Mucosa of descending colon (tissue), 3 donors: ENCODE data around the gene ATP5ME. TPM values are rescaled to one million over a fixed set of nuclear protein-coding genes. Genes with fewer than 3 reads are reported as not detected.

ENCODE experiments used
- ATAC-seq: fragments of 200-7000 bp; cut with Tn5 transposase; one replicate; pipeline ENCODE4 v1.9.1; 2020; ENCODE audit warnings: mild to moderate bottlenecking, moderate library complexity
- DNase-seq, 3 donors: peaks; one replicate each; pipeline ENCODE4 v3.0.0-alpha.2; 2020
- H3K36me3 ChIP-seq: fragments of 200-600 bp; one replicate; pipeline ENCODE4 v1.8.0; 2021; ENCODE audit warnings: low read depth, mild to moderate bottlenecking
- H3K4me1 ChIP-seq: fragments of 200-600 bp; one replicate; pipeline ENCODE4 v1.8.0; 2021; ENCODE audit warnings: low read depth, mild to moderate bottlenecking
- H3K4me3 ChIP-seq: fragments of 200-600 bp; one replicate; pipeline ENCODE4 v1.8.0; 2021; ENCODE audit warnings: mild to moderate bottlenecking
- H3K9me3 ChIP-seq: fragments of 200-600 bp; one replicate; pipeline ENCODE4 v1.8.0; 2021; ENCODE audit warnings: mild to moderate bottlenecking
- intact Hi-C, 2 donors: fragments of 100-400 bp; cut with DNase I in 1 of 2; cut with micrococcal nuclease in 1 of 2; formaldehyde crosslinking; loops; one replicate each; pipeline versions ENCODE4 v1.11.0 to v1.11.1; 2022; cut with DNase I, micrococcal nuclease
- long read RNA-seq, 2 donors: library from polyadenylated mRNA; unstranded; transcript quantifications; one replicate each; pipeline ENCODE4 v2.0.0, GENCODE V29; 2019 to 2021
- total RNA-seq, 3 donors: library from RNA; stranded (reverse); fragmentation: NEBNext Ultra II Directional in 2 of 3; extraction: Animal tissue kit (Norgen Biotek cat#: 25700) in 2 of 3; gene quantifications; one replicate each; pipeline versions ENCODE4 v1.2.1 to v1.2.4, GENCODE V29; 2021 to 2023
- TF ChIP-seq, protein P1 (sequence below): fragments of 200-600 bp; IDR thresholded peaks from one replicate; pipeline ENCODE4 v1.8.0; 2022; ENCODE audit warnings: antibody characterized with exemption, mild to moderate bottlenecking
- donor health status: DM: no; HTN: no; CAD: no; lungs with moderate emphysema.
- donor health status: DM: no; HTN: no; CAD: no.
- donor health status: DM: no; HTN: yes; CAD: no.

ATP5ME gene, protein sequence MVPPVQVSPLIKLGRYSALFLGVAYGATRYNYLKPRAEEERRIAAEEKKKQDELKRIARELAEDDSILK
- 100 to 1,000 TPM; 330 to 467 (median 399) TPM for total RNA-seq
- long read RNA-seq, donor 1, transcript ATP5ME-201 (4 exons, 365 nt): major isoform, 92 of 103 reads
- long read RNA-seq, donor 1, partial matches to known transcripts: 5 of 103 reads
- long read RNA-seq, donor 1, other reads (novel, unspliced or antisense): 4 of 103 reads
- long read RNA-seq, donor 2, transcript ATP5ME-201 (4 exons, 365 nt): major isoform, 109 of 110 reads
- long read RNA-seq, donor 2, partial matches to known transcripts: 1 of 110 reads
- long read RNA-seq, donor 2, other reads (novel, unspliced or antisense): 0 of 110 reads

DNA sequence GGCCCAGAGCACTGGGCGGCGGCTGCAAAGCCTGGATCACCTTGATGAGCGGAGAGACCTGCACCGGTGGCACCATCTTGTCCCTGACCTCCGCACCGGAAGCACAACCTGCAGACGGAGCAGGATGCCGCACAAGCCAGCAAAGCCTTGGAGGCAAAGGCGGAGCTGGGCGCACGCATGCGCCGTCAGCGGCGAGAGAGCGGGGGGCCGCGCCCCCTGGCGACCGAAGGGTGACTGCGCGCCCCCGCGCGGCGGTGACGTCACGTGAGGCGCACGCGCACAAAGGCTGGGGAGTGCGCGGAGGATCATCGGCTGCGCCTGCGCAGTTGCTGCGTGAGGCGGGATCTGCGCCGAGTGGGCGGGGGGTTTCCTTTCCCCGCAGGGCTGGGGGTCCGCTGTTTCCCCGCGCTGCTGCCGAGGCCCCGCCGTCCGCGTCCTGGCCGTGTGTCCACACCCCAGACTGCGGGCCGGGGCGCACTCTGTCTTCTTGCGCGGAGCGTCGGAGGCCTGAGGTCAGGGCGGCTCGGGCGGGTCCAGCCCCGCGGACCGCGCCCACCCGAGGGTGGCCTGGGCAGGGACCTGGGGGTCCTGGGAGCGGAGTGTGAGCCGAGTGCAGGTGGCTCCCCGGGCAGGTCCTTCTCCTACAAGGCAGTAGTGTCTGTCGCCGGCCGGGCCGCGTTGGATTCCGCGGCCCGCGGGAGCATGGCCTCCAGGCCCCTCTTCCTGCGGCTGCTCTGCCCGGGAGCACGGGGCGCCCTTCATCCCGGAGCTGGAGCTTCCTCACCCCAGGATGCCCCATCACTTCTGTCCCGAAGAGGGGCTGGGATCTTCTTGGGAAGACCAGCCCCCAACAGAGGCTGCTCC lies at the start of gene ATP5ME, which contains the start of gene MYL5:
TSS of gene ATP5ME (minus strand) at position 105 of the 864 bp plus-strand sequence. CDS start at position 76, 29 bp downstream.
TSS of gene MYL5 (plus strand) at position 371 of the 864 bp plus-strand sequence. CDS start 3,485 bp downstream, outside the sequence.
- intact Hi-C loops: no loop called here
- peak within 1 kb of the TSS; percentile 77 for H3K4me3 ChIP-seq
- TF ChIP-seq, protein P1, sequence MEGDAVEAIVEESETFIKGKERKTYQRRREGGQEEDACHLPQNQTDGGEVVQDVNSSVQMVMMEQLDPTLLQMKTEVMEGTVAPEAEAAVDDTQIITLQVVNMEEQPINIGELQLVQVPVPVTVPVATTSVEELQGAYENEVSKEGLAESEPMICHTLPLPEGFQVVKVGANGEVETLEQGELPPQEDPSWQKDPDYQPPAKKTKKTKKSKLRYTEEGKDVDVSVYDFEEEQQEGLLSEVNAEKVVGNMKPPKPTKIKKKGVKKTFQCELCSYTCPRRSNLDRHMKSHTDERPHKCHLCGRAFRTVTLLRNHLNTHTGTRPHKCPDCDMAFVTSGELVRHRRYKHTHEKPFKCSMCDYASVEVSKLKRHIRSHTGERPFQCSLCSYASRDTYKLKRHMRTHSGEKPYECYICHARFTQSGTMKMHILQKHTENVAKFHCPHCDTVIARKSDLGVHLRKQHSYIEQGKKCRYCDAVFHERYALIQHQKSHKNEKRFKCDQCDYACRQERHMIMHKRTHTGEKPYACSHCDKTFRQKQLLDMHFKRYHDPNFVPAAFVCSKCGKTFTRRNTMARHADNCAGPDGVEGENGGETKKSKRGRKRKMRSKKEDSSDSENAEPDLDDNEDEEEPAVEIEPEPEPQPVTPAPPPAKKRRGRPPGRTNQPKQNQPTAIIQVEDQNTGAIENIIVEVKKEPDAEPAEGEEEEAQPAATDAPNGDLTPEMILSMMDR: peak; percentile 96
- H3K36me3 ChIP-seq: peaks cover 3% of the 10 kb centered on the region
- peak; percentile 96 to 99 (median 98) for DNase-seq
- peaks cover 26% of the 10 kb centered on the region for H3K4me1 ChIP-seq
- peak; percentile 89 for ATAC-seq
- H3K9me3 ChIP-seq: no peaks in the 10 kb centered on the region

DNA sequence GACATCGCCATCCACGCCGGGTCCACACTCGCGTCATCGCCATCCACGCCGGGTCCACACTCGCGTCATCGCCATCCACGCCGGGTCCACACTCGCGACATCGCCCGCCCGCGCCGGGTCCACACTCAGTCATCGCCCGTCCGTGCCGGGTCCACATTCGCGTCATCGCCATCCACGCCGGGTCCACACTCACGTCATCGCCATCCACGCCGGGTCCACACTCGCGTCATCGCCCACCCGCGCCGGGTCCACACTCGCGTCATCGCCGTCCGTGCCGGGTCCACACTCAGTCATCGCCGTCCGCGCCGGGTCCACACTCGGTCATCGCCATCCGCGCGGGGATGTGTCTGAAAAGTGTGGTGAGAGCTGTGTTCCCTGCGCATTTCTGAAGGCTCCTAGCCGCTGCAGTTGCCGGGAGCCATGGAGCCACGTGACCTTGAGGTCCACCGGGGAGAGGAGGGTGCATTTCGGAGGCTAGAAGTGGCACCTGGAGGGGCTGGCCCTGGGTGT lies 48.8 kb upstream of the ATP5ME start:
- H3K36me3 ChIP-seq: no peaks in the 10 kb centered on the region
- DNase-seq: no peak
- TF ChIP-seq, protein P1: no peak
- peaks cover 12% of the 10 kb centered on the region for H3K4me1 ChIP-seq
- H3K9me3 ChIP-seq: no peaks in the 10 kb centered on the region
- no peak for ATAC-seq
- H3K4me3 ChIP-seq: no peak overlapping the region
- intact Hi-C loops: no loop called here

DNA sequence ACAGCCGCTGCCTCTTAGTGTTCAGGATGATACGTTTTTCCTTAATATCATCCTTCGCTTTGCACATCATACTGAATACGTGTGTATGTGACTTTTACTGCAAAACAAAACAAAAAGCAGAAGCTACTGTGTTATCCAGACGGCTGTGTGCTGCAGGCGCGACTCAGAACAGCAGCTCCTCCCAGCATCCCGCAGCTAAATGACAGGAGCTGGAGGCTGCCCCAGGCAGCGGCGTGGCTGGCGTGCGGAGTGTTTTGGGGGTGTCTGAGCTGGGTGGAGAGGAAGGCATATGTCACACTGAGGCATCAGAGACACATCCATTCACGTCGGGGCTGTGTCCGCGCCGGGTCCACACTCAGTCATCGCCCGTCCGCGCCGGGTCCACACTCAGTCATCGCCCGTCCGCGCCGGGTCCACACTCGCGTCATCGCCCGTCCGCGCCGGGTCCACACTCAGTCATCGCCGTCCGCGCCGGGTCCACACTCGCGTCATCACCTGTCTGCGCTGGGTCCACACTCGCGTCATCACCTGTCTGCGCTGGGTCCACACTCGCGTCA lies 48.2 kb upstream of the ATP5ME start:
- Histone ChIP-seq H3K4me1 (peaks cover 15% of the 10 kb centered on the region), H3K36me3 (no peaks in the 10 kb centered on the region), H3K4me3 (no peak overlapping the region), H3K9me3 (no peaks in the 10 kb centered on the region)
- no peak for DNase-seq
- TF ChIP-seq, protein P1: no peak
- intact Hi-C loops: no loop called here
- ATAC-seq: no peak

DNA sequence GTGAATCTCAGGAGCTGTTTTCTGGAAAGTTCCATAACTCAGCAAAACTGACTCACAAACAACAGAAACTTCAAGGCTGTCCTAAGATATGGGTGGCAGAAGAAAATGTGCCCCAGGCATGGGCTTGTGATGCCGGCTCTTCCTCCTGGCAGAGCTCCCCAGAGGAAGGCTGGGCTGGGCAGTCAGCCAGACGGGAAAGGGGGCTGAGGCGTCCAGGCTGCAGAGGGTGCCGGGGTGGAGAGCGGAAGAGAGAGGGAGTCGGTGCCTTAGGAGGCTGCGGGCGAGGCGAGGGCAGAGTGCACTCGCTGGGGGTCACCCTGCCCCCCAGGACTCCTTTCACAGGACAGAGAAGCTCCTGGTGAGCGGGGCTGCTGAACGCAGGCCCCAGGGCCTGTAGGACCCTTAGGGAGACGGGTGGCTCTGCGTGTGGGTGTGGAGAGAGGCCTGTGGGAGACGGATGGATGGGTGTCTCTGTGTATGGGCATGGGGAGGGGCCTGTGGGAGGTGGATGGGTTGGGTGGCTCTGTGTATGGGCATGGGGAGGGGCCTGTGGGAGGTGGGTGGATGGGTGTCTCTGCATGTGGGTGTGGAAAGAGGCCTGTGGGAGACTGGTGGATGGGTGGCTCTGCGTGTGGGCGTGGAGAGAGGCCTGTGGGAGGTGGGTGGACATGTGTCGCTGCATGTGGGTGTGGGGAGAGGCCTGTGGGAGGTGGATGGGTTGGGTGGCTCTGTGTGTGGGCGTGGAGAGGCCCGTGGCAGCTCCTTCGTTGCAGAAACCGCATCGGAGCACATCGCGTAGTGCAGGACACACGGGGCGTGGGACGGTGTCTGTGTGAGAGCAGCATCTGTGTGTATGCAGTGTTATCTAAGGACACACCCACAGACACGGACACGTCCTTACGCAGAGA lies 47.4 kb upstream of the ATP5ME start:
- no peak overlapping the region for H3K4me3 ChIP-seq
- TF ChIP-seq, protein P1: no peak
- H3K9me3 ChIP-seq: no peaks in the 10 kb centered on the region
- intact Hi-C loops: no loop called here
- DNase-seq (peak in 1 of 3 donors; percentile 72), ATAC-seq (peak; percentile 55)
- H3K36me3 ChIP-seq: no peaks in the 10 kb centered on the region
- peaks cover 15% of the 10 kb centered on the region for H3K4me1 ChIP-seq
